ENCODE measurements around the gene ATG7.

Gene ATG7

GRCh38 chr3:11559816-11560633 lies 287.8 kb downstream of the ATG7 start:
- in situ Hi-C loops (cut with MboI; ENCODE audit: low sequenced_read_pairs, unreplicated experiment), result no loop called here
- no peak for DNase-seq (ENCODE audit: low spot score)
- TF ChIP-seq CTCF (IDR thresholded peaks at IDR 0.05; ENCODE audit: borderline replicate concordance, control extremely low read depth, extremely low read depth, insufficient read depth, missing control alignments), result no peak

- DNase-seq (ENCODE audit: low spot score), result no peak
- no peak for TF ChIP-seq CTCF (IDR thresholded peaks at IDR 0.05; ENCODE audit: borderline replicate concordance, control extremely low read depth, extremely low read depth, insufficient read depth, missing control alignments)
- in situ Hi-C loops (cut with MboI; ENCODE audit: low sequenced_read_pairs, unreplicated experiment), result no loop called here
These were observed 288.5 kb downstream of the ATG7 start for GRCh38 chr3:11560746-11561145.

GRCh38 chr3:11562277-11562881 lies 290.2 kb downstream of the ATG7 start:
- DNase-seq (ENCODE audit: low spot score), result no peak
- in situ Hi-C loops (cut with MboI; ENCODE audit: low sequenced_read_pairs, unreplicated experiment), result no loop called here
- no peak for TF ChIP-seq CTCF (IDR thresholded peaks at IDR 0.05; ENCODE audit: borderline replicate concordance, control extremely low read depth, extremely low read depth, insufficient read depth, missing control alignments)

- no peak for TF ChIP-seq CTCF (IDR thresholded peaks at IDR 0.05; ENCODE audit: borderline replicate concordance, control extremely low read depth, extremely low read depth, insufficient read depth, missing control alignments)
- DNase-seq (ENCODE audit: low spot score), result no peak
- in situ Hi-C loops (cut with MboI; ENCODE audit: low sequenced_read_pairs, unreplicated experiment), result no loop called here
These were observed 291.1 kb downstream of the ATG7 start for GRCh38 chr3:11563159-11563864.

- no peak for TF ChIP-seq CTCF (IDR thresholded peaks at IDR 0.05; ENCODE audit: borderline replicate concordance, control extremely low read depth, extremely low read depth, insufficient read depth, missing control alignments)
- in situ Hi-C loops (cut with MboI; ENCODE audit: low sequenced_read_pairs, unreplicated experiment), result no loop called here
- no peak for DNase-seq (ENCODE audit: low spot score)
These were observed 291.6 kb downstream of the ATG7 start for GRCh38 chr3:11563865-11564185.

- DNase-seq (ENCODE audit: low spot score), result peak; percentile 31
- in situ Hi-C loops (cut with MboI; ENCODE audit: low sequenced_read_pairs, unreplicated experiment), result no loop called here
- TF ChIP-seq CTCF (IDR thresholded peaks at IDR 0.05; ENCODE audit: borderline replicate concordance, control extremely low read depth, extremely low read depth, insufficient read depth, missing control alignments), result no peak
These were observed 292.4 kb downstream of the ATG7 start for GRCh38 chr3:11564577-11565001.

All from GM13976 (cell line).